ENCODE results near the gene MADD. TPM values are rescaled to one million over a fixed set of nuclear protein-coding genes. Genes with fewer than 3 reads are reported as not detected.

The MADD gene
- total and polyA plus RNA-seq, 2 donors (not counting 1 experiment from before 2014, with no cell fraction given) = 56.8 to 108 TPM

- Histone ChIP-seq H3K27ac (ENCODE audit: low read length in 2 of 2) (peak overlapping the region in 1 of 2 donors; percentile 79), H3K79me2 (ENCODE audit: control insufficient read depth, insufficient read depth, low read length) (peaks cover 37% of the 10 kb centered on the region), H2AFZ (ENCODE audit: insufficient read depth, low read depth, low read length, poor library complexity, severe bottlenecking) (peak overlapping the region; percentile 98), H3K4me2 (replicated peaks; ENCODE audit: low read depth, low read length, poor library complexity, severe bottlenecking) (peak overlapping the region; percentile 92), H4K20me1 (ENCODE audit: control insufficient read depth, insufficient read depth, low read length, poor library complexity, severe bottlenecking) (no peaks in the 10 kb centered on the region), H3K9ac (ENCODE audit: low read length) (peak overlapping the region; percentile 94), H3K9me3 (ENCODE audit: control extremely low read depth in 1 of 3, control insufficient read depth in 2 of 3, insufficient read depth in 1 of 3, low read length in 2 of 3) (no peaks in the 10 kb centered on the region), H3K27me3 (replicated peaks in 1 of 4; ENCODE audit: control extremely low read depth in 1 of 4, control insufficient read depth in 3 of 4, insufficient read depth in 4 of 4, low read length in 3 of 4) (no peaks in the 10 kb centered on the region), H3K4me1 (ENCODE audit: control insufficient read depth in 2 of 2, insufficient read depth in 2 of 2, low read length in 2 of 2) (peaks cover 13 to 22% of the 10 kb centered on the region in 2 donors), H3K4me3 (ENCODE audit: control extremely low read depth in 1 of 5, extremely low read depth in 1 of 5, insufficient read depth in 1 of 5, low read depth in 2 of 5, low read length in 4 of 5) (peak overlapping the region; percentile 65 to 99 (median 90)), H3K36me3 (replicated peaks in 1 of 2; ENCODE audit: control extremely low read depth in 1 of 2, control insufficient read depth in 1 of 2, extremely low read depth in 1 of 2, insufficient read depth in 2 of 2, low read length in 1 of 2) (peaks cover 0 to 17% of the 10 kb centered on the region in 2 experiments)
- 93% methylated on average over 2 of the region's 3 CpGs for WGBS (ENCODE audit: insufficient coverage)
- CTCF ChIA-PET = interaction anchor here (0.9 to 2.4 kb wide), 11 partner anchors 10 to 163 kb away, joined by 3 to 15 read pairs (median 7); partner anchors contain the start of genes DDB2 and SPI1
- peaks cover 24% of the 10 kb centered on the region for H3K4me1 Mint-ChIP-seq
- ATAC-seq (ENCODE audit: low read depth) (no peak), DNase-seq (no peak)
- TF ChIP-seq, protein P1, sequence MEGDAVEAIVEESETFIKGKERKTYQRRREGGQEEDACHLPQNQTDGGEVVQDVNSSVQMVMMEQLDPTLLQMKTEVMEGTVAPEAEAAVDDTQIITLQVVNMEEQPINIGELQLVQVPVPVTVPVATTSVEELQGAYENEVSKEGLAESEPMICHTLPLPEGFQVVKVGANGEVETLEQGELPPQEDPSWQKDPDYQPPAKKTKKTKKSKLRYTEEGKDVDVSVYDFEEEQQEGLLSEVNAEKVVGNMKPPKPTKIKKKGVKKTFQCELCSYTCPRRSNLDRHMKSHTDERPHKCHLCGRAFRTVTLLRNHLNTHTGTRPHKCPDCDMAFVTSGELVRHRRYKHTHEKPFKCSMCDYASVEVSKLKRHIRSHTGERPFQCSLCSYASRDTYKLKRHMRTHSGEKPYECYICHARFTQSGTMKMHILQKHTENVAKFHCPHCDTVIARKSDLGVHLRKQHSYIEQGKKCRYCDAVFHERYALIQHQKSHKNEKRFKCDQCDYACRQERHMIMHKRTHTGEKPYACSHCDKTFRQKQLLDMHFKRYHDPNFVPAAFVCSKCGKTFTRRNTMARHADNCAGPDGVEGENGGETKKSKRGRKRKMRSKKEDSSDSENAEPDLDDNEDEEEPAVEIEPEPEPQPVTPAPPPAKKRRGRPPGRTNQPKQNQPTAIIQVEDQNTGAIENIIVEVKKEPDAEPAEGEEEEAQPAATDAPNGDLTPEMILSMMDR (IDR thresholded peaks at IDR 0.05) = no peak
- TF ChIP-seq EZH2 (IDR thresholded peaks at IDR 0.05; ENCODE audit: borderline replicate concordance, insufficient read depth, low read depth, low read length, poor library complexity, severe bottlenecking) = no peak
- intact Hi-C loops (cut with micrococcal nuclease) = loop anchor here (1.0 to 2.0 kb wide), 3 partner anchors 63 to 151 kb away; partner anchors contain the start of gene PACSIN3
- no peaks in the 10 kb centered on the region for H3K27me3 Mint-ChIP-seq
- H3K4me3 Mint-ChIP-seq = peak overlapping the region; percentile 99
- H3K9me3 Mint-ChIP-seq (ENCODE audit: insufficient read depth) = no peaks in the 10 kb centered on the region
- peak overlapping the region; percentile 99 for H3K27ac Mint-ChIP-seq
- POLR2A ChIA-PET = interaction anchor here (0.9 to 3.9 kb wide), 9 partner anchors 15 to 177 kb away, joined by 3 to 29 read pairs (median 5); partner anchors contain the start of genes DDB2, PSMC3 and SPI1
Observed at GRCh38 chr11:47249378-47249715, 20.6 kb upstream of the MADD start.

DNA sequence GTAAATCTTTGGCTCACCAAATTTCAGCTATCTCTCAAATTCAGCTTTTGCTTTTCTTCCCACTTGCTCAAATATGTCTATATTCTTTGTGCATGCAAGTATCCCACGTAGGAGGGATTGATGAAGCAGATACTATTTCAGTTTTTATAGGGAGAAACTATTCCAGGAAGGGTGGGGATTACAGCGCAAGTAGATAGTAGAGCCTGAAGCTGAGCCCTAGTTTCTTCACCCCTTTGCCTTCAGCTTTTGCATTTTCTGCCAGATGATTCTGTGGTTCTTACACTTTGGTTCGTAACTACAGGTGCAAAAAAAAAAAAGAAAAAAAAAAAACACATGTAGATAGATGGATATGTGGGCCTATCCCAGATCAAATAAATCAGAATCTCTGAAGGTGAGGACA lies 18.2 kb upstream of the MADD start:
- peaks cover 0 to 3% of the 10 kb centered on the region in 2 experiments for H3K36me3 ChIP-seq (replicated peaks in 1 of 2; ENCODE audit: control extremely low read depth in 1 of 2, control insufficient read depth in 1 of 2, extremely low read depth in 1 of 2, insufficient read depth in 2 of 2, low read length in 1 of 2)
- H3K4me1 Mint-ChIP-seq = peaks cover 24% of the 10 kb centered on the region
- CTCF ChIA-PET = interaction anchor here (1.0 kb wide), 1 partner anchor 72 kb away, joined by 3 read pairs; no protein-coding TSS in a partner anchor

More for the DNA sequence above, 18.2 kb upstream of the MADD start:
- no peak for DNase-seq
- H4K20me1 ChIP-seq (ENCODE audit: control insufficient read depth, insufficient read depth, low read length, poor library complexity, severe bottlenecking) = no peaks in the 10 kb centered on the region
- no peaks in the 10 kb centered on the region for H3K27me3 ChIP-seq (replicated peaks in 1 of 4; ENCODE audit: control extremely low read depth in 1 of 4, control insufficient read depth in 3 of 4, insufficient read depth in 4 of 4, low read length in 3 of 4)
- POLR2A ChIA-PET = interaction anchor here (0.7 kb wide), 1 partner anchor 14 kb away, joined by 6 read pairs; no protein-coding TSS in a partner anchor
- H3K4me2 ChIP-seq (replicated peaks; ENCODE audit: low read depth, low read length, poor library complexity, severe bottlenecking) = no peak overlapping the region
- no peak overlapping the region for H2AFZ ChIP-seq (ENCODE audit: insufficient read depth, low read depth, low read length, poor library complexity, severe bottlenecking)
- ATAC-seq (ENCODE audit: low read depth) = no peak
- no peaks in the 10 kb centered on the region for H3K9me3 Mint-ChIP-seq (ENCODE audit: insufficient read depth)
- H3K27me3 Mint-ChIP-seq = no peaks in the 10 kb centered on the region
- H3K9ac ChIP-seq (ENCODE audit: low read length) = no peak overlapping the region
- no peak for TF ChIP-seq EZH2 (IDR thresholded peaks at IDR 0.05; ENCODE audit: borderline replicate concordance, insufficient read depth, low read depth, low read length, poor library complexity, severe bottlenecking)
- TF ChIP-seq, protein P1 (IDR thresholded peaks at IDR 0.05) = no peak
- intact Hi-C loops (cut with micrococcal nuclease) = no loop called here
- WGBS (ENCODE audit: insufficient coverage) = no CpG with 5 or more reads among the region's 3 CpGs
- peaks cover 13 to 22% of the 10 kb centered on the region in 2 donors for H3K4me1 ChIP-seq (ENCODE audit: control insufficient read depth in 2 of 2, insufficient read depth in 2 of 2, low read length in 2 of 2)
- H3K27ac ChIP-seq (ENCODE audit: low read length in 2 of 2) = no peak overlapping the region
- no peak overlapping the region for H3K4me3 ChIP-seq (ENCODE audit: control extremely low read depth in 1 of 5, extremely low read depth in 1 of 5, insufficient read depth in 1 of 5, low read depth in 2 of 5, low read length in 4 of 5)
- peaks cover 36% of the 10 kb centered on the region for H3K79me2 ChIP-seq (ENCODE audit: control insufficient read depth, insufficient read depth, low read length)
- no peak overlapping the region for H3K27ac Mint-ChIP-seq
- no peak overlapping the region for H3K4me3 Mint-ChIP-seq
- no peaks in the 10 kb centered on the region for H3K9me3 ChIP-seq (ENCODE audit: control extremely low read depth in 1 of 3, control insufficient read depth in 2 of 3, insufficient read depth in 1 of 3, low read length in 2 of 3)

All from B cell (primary cell).